ENCODE data around the gene KCNB1.

KCNB1 gene

DNA sequence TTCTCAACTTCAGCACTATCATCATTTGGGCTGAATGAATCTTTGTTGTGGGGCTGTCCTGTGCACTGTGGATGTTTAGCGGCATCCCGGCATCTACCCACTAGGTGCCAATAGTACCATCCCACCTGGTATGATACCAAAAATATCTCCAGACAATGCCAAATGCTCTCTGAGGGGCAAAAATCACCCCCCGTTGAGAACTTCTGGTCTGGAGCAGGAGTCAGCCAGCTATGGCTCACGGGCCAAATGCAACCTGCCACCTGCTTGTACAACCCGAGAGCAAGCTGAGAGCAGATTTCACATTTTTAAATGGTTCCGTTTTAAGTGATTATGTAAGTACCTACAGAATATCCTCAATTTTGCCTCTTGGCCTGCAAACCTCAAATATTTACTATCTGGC lies 26.8 kb downstream of the KCNB1 start:
- no peak overlapping the region for H3K4me3 ChIP-seq
- H3K4me1 ChIP-seq, result no peaks in the 10 kb centered on the region
- no peaks in the 10 kb centered on the region for H3K36me3 ChIP-seq (replicated peaks)
- no peak for DNase-seq (ENCODE audit: low spot score in 2 of 2)
- H3K27me3 ChIP-seq (ENCODE audit: low read depth), result peaks cover 17% of the 10 kb centered on the region
- no peaks in the 10 kb centered on the region for H3K9me3 ChIP-seq
- in situ Hi-C loops (cut with MboI; ENCODE audit: low sequenced_read_pairs), result no loop called here

DNA sequence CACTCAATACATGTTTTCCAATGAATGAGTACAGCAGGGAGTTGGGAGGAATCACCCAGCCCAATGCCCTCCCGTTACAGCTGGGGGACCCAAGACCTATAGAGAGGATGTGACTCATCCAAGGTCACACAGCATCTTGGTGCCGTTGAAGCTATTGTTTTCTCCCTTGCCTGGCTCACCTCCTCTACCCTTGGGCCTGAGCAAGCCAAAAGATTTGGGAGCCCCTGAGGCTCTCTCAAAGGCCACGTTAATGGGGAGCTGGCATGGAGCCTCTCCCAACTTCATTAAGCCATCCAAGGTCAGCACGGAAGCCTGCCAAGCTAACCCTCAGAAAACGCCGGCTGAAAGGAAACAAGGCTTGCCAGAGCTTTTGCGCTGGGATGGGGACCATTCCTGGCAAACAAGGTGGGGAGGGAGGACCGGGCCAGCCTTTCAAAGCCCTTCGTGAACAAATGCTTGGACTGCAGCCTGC lies 30.4 kb downstream of the KCNB1 start:
- Histone ChIP-seq H3K4me3 (no peak overlapping the region), H3K9me3 (no peaks in the 10 kb centered on the region), H3K27me3 (ENCODE audit: low read depth) (0 out of 2 replicates have a peak, but pooled peaks cover 3% of the 10 kb centered on the region), H3K36me3 (replicated peaks) (no peaks in the 10 kb centered on the region), H3K4me1 (0 out of 2 replicates have a peak, but pooled peaks cover 3% of the 10 kb centered on the region)
- in situ Hi-C loops (cut with MboI; ENCODE audit: low sequenced_read_pairs), result no loop called here
- DNase-seq (ENCODE audit: low spot score in 2 of 2), result no peak

DNA sequence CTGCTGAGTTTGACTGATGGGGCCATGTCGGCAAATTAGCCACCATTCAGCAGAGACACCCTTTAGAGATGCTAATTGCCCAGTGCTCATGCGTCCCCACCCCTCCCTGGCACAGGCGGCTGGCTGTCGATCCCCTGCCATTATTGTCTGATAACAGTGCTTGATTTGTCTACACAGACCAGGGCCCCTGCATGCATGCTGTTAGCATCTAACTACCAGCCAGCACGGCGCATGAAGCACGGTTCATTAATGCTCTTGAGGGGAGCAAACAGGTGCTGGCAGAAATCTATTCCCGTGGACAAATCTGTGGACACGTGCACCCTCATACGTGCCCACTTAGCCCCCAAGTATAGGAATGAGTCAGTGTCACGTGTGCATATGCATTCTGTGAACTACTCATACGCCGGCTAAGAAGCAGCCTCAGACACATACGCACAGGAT lies 32.2 kb downstream of the KCNB1 start:
- peak; percentile 28 to 56 for DNase-seq (ENCODE audit: low spot score in 2 of 2)
- H3K4me3 ChIP-seq, result no peak overlapping the region
- 0 out of 2 replicates have a peak, but pooled peaks cover 3% of the 10 kb centered on the region for H3K4me1 ChIP-seq
- no peaks in the 10 kb centered on the region for H3K9me3 ChIP-seq
- H3K36me3 ChIP-seq (replicated peaks), result no peaks in the 10 kb centered on the region
- H3K27me3 ChIP-seq (ENCODE audit: low read depth), result no peaks in the 10 kb centered on the region
- in situ Hi-C loops (cut with MboI; ENCODE audit: low sequenced_read_pairs), result no loop called here

DNA sequence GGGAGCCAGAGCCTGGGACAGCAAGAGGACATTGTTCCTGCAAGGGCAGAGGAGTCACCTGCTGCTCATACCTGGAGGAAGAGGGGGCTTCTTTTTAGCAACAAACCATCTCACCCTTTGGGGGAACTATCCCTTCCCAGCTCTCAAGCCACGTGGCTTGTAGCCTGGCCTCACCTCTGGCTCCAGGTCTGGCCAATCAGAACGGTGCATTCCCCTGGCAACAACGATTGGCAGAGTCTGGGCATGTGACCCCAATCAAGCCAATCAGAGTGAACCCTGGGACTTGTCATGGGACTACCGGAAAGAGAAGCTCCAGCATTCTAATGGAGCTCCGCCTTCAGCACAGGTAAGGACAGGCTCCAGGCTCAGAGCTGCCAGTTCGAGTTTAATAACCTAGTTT lies 33.6 kb downstream of the KCNB1 start:
- DNase-seq (ENCODE audit: low spot score in 2 of 2), result peak in 1 of 2 experiments; percentile 38
- in situ Hi-C loops (cut with MboI; ENCODE audit: low sequenced_read_pairs), result no loop called here
- Histone ChIP-seq H3K4me1 (0 out of 2 replicates have a peak, but pooled peaks cover 3% of the 10 kb centered on the region), H3K9me3 (no peaks in the 10 kb centered on the region), H3K27me3 (ENCODE audit: low read depth) (0 out of 2 replicates have a peak, but pooled peaks cover 2% of the 10 kb centered on the region), H3K36me3 (replicated peaks) (no peaks in the 10 kb centered on the region), H3K4me3 (no peak overlapping the region)

DNA sequence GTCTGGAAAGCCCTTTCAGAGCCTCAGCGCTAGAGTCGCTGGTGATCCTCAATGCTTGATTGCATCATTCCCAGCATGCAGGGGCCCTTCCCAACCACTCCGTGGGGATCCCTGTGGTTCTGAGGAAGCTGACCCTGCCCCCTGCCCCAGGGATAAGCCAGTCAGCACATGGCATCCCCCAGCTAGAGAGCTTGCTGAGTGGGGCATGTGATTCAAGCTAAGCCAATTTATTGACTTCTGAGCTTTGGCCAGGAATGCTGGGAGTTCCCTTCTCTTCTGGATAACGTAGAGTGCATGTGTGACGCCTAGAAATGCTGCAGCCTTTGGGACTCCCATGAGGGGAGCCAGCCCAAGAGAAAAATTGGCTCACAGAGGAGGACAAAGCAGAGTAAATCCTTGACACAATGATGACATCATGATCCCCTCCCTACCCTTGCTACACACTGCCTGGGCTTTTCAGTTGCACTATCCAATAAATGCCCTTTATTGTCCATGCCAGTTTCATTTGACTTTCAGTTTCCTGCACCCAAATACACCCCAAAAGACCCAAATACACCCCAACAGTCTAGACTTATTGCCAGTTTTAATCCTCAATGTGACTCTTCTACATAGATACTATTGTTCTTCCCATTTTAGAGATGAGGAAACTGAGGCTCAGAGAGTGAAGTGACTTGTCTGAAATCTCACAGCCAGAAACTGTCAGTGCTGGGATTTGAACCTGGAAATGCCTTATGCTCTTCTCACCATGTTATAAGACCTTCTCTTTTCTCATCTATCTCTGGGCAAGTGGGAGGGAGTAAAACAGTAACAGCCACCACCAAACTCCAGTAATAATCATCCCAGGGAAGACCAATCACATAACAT lies 34.3 kb downstream of the KCNB1 start:
- H3K9me3 ChIP-seq, result no peaks in the 10 kb centered on the region
- 0 out of 2 replicates have a peak, but pooled peaks cover 3% of the 10 kb centered on the region for H3K27me3 ChIP-seq (ENCODE audit: low read depth)
- in situ Hi-C loops (cut with MboI; ENCODE audit: low sequenced_read_pairs), result no loop called here
- no peaks in the 10 kb centered on the region for H3K36me3 ChIP-seq (replicated peaks)
- H3K4me3 ChIP-seq, result no peak overlapping the region
- DNase-seq (ENCODE audit: low spot score in 2 of 2), result no peak
- 0 out of 2 replicates have a peak, but pooled peaks cover 3% of the 10 kb centered on the region for H3K4me1 ChIP-seq

DNA sequence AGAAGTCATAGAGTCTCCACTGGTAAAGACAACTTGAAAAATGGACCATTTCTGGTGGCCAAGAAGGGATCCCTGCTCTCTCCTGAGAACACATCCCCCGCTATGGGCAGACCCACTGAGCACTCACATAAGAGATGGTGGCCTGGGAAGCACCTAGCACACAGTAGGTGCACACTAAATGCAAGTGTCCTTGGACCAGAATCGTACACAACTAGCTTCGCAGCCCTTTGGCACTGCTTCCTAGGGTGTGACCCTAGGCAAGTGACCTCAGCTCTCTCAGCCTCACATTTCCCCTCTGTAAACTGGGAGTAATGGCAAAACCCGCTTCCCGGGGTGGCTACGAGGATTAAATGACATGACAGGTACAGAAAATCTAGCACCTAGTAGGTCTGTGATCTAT lies 35.1 kb downstream of the KCNB1 start:
- H3K27me3 ChIP-seq (ENCODE audit: low read depth), result 0 out of 2 replicates have a peak, but pooled peaks cover 3% of the 10 kb centered on the region
- H3K9me3 ChIP-seq, result no peaks in the 10 kb centered on the region
- in situ Hi-C loops (cut with MboI; ENCODE audit: low sequenced_read_pairs), result no loop called here
- 0 out of 2 replicates have a peak, but pooled peaks cover 3% of the 10 kb centered on the region for H3K4me1 ChIP-seq
- DNase-seq (ENCODE audit: low spot score in 2 of 2), result no peak
- H3K4me3 ChIP-seq, result no peak overlapping the region
- no peaks in the 10 kb centered on the region for H3K36me3 ChIP-seq (replicated peaks)

DNA sequence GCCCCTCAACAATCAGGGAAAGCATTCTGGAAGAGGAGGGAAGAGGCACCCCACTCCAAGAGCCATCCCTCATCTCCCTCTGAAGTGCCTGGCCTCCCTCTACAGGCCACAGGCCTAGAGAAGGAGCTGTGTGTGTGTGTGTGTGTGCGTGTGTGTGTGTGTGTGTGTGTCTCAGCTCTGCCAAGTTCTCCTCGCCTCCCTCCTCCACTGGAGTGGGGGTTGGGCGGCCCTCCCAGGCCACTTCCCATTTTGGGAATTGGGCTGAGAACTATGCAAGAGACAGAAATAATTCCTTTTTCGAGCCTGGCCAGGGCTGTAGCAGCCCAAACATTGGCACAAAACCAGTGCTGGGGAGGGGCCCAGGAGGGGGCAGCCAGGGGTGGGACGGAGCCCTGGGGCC lies 35.7 kb downstream of the KCNB1 start:
- DNase-seq (ENCODE audit: low spot score in 2 of 2), result no peak
- Histone ChIP-seq H3K4me3 (no peak overlapping the region), H3K4me1 (0 out of 2 replicates have a peak, but pooled peaks cover 3% of the 10 kb centered on the region), H3K27me3 (ENCODE audit: low read depth) (0 out of 2 replicates have a peak, but pooled peaks cover 3% of the 10 kb centered on the region), H3K36me3 (replicated peaks) (no peaks in the 10 kb centered on the region), H3K9me3 (no peaks in the 10 kb centered on the region)
- in situ Hi-C loops (cut with MboI; ENCODE audit: low sequenced_read_pairs), result no loop called here

DNA sequence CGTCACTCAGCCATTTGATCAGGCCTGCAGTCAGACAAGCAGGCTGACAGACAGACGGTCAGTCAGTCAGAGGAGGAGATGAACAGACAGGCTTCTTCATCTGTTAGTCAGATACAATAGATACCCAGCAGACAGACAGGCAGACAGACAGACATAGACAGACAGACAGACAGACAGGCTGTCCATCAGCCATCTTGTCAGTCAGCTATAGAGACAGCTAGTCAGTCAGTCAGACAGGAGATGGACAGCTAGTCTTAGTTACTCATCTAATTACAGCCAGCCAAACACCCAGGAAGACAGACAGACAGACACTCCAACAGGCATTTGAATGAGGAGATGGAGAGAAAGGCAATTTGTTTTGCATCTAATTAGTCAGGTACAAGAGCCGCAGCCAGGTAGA lies 36.4 kb downstream of the KCNB1 start:
- no peak for DNase-seq (ENCODE audit: low spot score in 2 of 2)
- in situ Hi-C loops (cut with MboI; ENCODE audit: low sequenced_read_pairs), result no loop called here
- Histone ChIP-seq H3K4me1 (0 out of 2 replicates have a peak, but pooled peaks cover 3% of the 10 kb centered on the region), H3K4me3 (no peak overlapping the region), H3K36me3 (replicated peaks) (no peaks in the 10 kb centered on the region), H3K27me3 (ENCODE audit: low read depth) (0 out of 2 replicates have a peak, but pooled peaks cover 3% of the 10 kb centered on the region), H3K9me3 (no peaks in the 10 kb centered on the region)

DNA sequence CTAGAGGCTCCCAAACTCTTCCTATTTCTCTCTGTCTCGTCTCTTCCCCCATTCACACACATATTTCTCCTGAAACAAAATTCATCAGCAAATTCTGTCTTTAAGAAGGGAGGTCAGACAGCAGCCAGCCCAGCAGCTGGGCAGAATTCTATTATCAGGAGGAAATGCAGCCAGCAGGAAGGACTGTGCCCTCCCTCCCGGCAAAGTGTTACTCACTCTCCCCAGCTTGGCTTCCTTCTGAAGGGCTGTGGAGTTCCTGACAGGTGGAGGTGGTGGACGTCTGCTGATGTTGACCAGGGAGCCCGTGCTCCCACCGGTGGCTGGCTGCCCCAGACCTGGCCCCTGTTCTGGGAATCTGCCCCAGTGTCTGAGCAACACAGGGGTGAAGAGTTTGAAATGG lies 37.3 kb downstream of the KCNB1 start:
- in situ Hi-C loops (cut with MboI; ENCODE audit: low sequenced_read_pairs), result no loop called here
- Histone ChIP-seq H3K9me3 (no peaks in the 10 kb centered on the region), H3K36me3 (replicated peaks) (no peaks in the 10 kb centered on the region), H3K27me3 (ENCODE audit: low read depth) (peaks cover 5% of the 10 kb centered on the region; the same call in 1 of the 2 replicates), H3K4me1 (0 out of 2 replicates have a peak, but pooled peaks cover 3% of the 10 kb centered on the region), H3K4me3 (no peak overlapping the region)
- DNase-seq (ENCODE audit: low spot score in 2 of 2), result no peak

DNA sequence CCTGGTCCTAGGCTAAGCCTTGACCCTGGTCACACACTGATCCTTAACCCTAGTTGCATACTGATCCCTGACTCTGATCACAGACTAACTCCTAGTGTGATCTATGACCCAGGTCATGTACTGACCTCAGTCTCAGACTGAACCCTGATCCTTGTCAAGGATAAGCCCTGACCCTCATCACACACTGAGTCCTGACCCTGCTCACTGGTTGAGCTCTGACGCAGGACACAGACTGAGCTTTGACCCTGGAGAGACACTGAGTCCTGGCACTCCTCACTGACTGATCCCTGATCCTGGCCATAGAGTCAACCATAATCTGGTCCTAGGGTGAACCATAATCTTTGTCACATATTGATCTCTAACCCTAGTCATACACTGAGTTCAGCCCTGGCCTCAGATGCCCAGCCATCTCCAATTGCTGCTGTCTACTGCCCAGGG lies 37.9 kb downstream of the KCNB1 start:
- H3K4me1 ChIP-seq, result no peaks in the 10 kb centered on the region
- no peak for DNase-seq (ENCODE audit: low spot score in 2 of 2)
- H3K36me3 ChIP-seq (replicated peaks), result no peaks in the 10 kb centered on the region
- H3K9me3 ChIP-seq, result no peaks in the 10 kb centered on the region
- H3K4me3 ChIP-seq, result no peak overlapping the region
- peaks cover 8% of the 10 kb centered on the region; the same call in 1 of the 2 replicates for H3K27me3 ChIP-seq (ENCODE audit: low read depth)
- in situ Hi-C loops (cut with MboI; ENCODE audit: low sequenced_read_pairs), result no loop called here

DNA sequence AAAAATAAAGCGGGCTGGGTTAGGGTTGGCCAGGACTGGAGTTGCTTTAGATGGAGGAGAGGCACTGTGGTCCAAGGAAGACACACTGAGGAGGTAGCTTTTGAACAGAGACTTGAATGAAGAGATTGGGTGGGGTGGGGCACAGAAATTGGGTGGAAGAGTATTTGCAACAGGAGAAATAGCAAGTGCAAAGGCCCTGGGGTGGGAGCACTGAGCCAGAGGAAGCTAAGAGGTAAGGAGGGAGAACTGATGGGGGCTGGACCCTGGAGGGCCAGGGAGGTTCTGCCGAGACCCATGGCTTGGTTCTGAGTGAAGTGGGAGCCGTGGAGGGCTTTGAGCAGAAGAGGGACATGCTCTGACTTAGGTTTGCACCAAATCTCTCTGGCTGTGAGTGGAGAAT lies 45.4 kb downstream of the KCNB1 start:
- no peak overlapping the region for H3K4me3 ChIP-seq
- peaks cover 16% of the 10 kb centered on the region for H3K27me3 ChIP-seq (ENCODE audit: low read depth)
- in situ Hi-C loops (cut with MboI; ENCODE audit: low sequenced_read_pairs), result no loop called here
- no peaks in the 10 kb centered on the region for H3K4me1 ChIP-seq
- H3K9me3 ChIP-seq, result no peaks in the 10 kb centered on the region
- DNase-seq (ENCODE audit: low spot score in 2 of 2), result no peak
- H3K36me3 ChIP-seq (replicated peaks), result no peaks in the 10 kb centered on the region

DNA sequence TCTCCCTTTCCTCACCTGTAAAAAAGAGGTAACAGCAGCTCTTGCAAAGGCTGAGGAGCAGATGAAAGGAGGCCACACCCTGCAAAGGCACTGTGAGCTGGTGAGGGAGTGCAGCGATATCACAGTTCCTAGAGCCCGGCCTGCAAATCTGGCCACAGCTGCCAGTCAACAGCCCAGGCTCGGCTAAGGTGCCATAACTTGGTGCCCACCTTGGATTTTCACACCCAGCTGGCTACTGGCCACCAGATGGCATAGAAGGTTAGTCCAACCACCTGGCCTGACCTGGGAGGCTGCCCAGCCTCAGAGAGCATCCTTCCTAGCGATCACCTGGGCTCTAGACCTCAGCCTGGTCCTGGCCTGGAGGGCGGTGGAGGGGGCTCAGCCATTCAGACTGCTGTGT lies 46.8 kb downstream of the KCNB1 start:
- Histone ChIP-seq H3K36me3 (replicated peaks) (no peaks in the 10 kb centered on the region), H3K4me3 (no peak overlapping the region), H3K27me3 (ENCODE audit: low read depth) (peaks cover 21% of the 10 kb centered on the region), H3K4me1 (no peaks in the 10 kb centered on the region), H3K9me3 (no peaks in the 10 kb centered on the region)
- in situ Hi-C loops (cut with MboI; ENCODE audit: low sequenced_read_pairs), result no loop called here
- DNase-seq (ENCODE audit: low spot score in 2 of 2), result no peak

DNA sequence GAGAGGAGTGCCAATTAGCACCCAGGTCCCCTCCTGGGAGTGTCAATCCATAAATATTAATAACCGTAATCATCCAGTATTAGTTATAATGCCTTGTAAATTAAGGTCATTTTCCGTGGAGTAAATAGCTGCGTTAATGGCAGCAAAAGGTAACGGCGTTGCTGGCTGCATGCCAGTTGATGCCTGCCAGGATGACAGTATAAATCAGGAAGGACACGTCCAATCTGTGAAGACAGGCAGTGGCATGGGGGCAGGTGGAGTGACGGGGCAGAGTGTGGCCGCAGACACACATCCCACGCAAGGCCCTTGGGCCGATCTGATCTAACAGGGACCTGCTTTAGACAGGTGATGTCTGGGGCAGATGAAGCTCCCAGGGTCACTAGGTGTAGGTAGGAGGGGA lies 49.1 kb downstream of the KCNB1 start:
- DNase-seq (ENCODE audit: low spot score in 2 of 2), result no peak
- Histone ChIP-seq H3K36me3 (replicated peaks) (no peaks in the 10 kb centered on the region), H3K4me1 (no peaks in the 10 kb centered on the region), H3K27me3 (ENCODE audit: low read depth) (peaks cover 12% of the 10 kb centered on the region; the same call in 1 of the 2 replicates), H3K9me3 (no peaks in the 10 kb centered on the region), H3K4me3 (no peak overlapping the region)
- in situ Hi-C loops (cut with MboI; ENCODE audit: low sequenced_read_pairs), result no loop called here

DNA sequence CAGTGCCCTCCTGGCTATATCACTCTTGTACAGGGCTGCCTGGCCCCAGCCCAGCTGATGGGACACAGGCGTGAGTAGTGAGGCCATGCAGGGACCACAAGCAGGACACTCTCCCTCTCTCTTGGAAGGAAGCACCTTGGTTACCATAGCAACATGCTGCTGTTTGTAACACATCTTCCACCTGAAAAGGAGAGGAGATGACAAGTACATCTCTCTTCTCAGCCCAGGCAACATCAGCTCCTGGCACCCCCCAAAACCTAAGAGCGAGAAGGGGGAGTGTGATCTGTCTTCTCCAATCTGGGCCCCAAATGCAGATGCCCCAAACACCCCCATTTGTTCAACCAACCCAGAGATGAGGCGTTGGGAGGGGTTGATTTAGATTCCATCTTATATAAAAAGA lies 49.9 kb downstream of the KCNB1 start:
- Histone ChIP-seq H3K4me1 (no peaks in the 10 kb centered on the region), H3K27me3 (ENCODE audit: low read depth) (peaks cover 7% of the 10 kb centered on the region; the same call in 1 of the 2 replicates), H3K4me3 (no peak overlapping the region), H3K36me3 (replicated peaks) (no peaks in the 10 kb centered on the region), H3K9me3 (no peaks in the 10 kb centered on the region)
- DNase-seq (ENCODE audit: low spot score in 2 of 2), result no peak
- in situ Hi-C loops (cut with MboI; ENCODE audit: low sequenced_read_pairs), result no loop called here

Data from HAP-1 (cell line).